Psoas muscle (tissue), 7 donors: ENCODE results near the gene LASP1NB.
A peak's percentile ranks its signal among the peaks of the same experiment; 100 is the strongest.

Experiments used
- ATAC-seq, 4 donors: fragments of 200-7000 bp; cut with Tn5 transposase; one replicate each; pipeline ENCODE4 v1.9.1; 2020; ENCODE audit warnings: moderate library complexity in 3 of 4, mild to moderate bottlenecking in 2 of 4
- DNase-seq, 2 donors: peaks; one replicate each; pipeline ENCODE4 v3.0.0-alpha.2; 2020
- H3K27ac ChIP-seq: fragments of 200-600 bp; one replicate; pipeline ENCODE4 v1.8.0; 2022
- H3K27me3 ChIP-seq, 3 donors: fragments of 200-600 bp in 1 of 3; one replicate each; pipeline versions ENCODE4 v1.6.1 to v1.8.0; 2013 to 2022; ENCODE audit warnings: low read length in 2 of 3, mild to moderate bottlenecking in 2 of 3, moderate library complexity in 1 of 3; ENCODE audit not compliant: insufficient read depth in 3 of 3
- H3K36me3 ChIP-seq, 2 donors: fragments of 200-600 bp in 1 of 2; one replicate each; pipeline versions ENCODE4 v1.6.1 to v1.8.0; 2013 to 2022; ENCODE audit warnings: low read depth in 1 of 2, mild to moderate bottlenecking in 1 of 2, moderate library complexity in 1 of 2; ENCODE audit not compliant: insufficient read depth in 1 of 2
- H3K4me1 ChIP-seq: fragments of 200-600 bp; one replicate; pipeline ENCODE4 v1.8.0; 2022
- H3K4me3 ChIP-seq: fragments of 200-600 bp; one replicate; pipeline ENCODE4 v1.8.0; 2022; ENCODE audit warnings: mild to moderate bottlenecking
- H3K9me3 ChIP-seq: fragments of 200-600 bp; one replicate; pipeline ENCODE4 v1.8.0; 2022
- CTCF ChIP-seq: fragments of 200-600 bp; IDR thresholded peaks from one replicate; pipeline ENCODE4 v1.8.0; 2022; ENCODE audit warnings: antibody characterized with exemption
- WGBS, 3 donors: extraction: QIAGEN DNeasy Blood & Tissue Kit; methylation state at CpG; one replicate each; pipeline versions ENCODE4 v1.1.6 to v1.1.7; 2013; 5-methylcytosine and 5-hydroxymethylcytosine counted together
- intact Hi-C, 2 donors: fragments of 100-400 bp; cut with DNase I; formaldehyde crosslinking; loops; one replicate each; pipeline versions ENCODE4 v1.11.0 to v1.14.2; 2022
- donor health status: healthy with polysubstance abuse.
- donor health status: DM: no; HTN: no; CAD: no; lungs with moderate emphysema.
- donor health status: Bipolar disorder and iron deficiency.
- donor health status: healthy.
- donor health status: DM: yes; HTN: yes; CAD: no.
- donor health status: DM: no; HTN: no; CAD: no.
- donor health status: DM: yes; HTN: yes; CAD: no.

LASP1NB gene

GRCh38 chr17:38892083-38892482 lies 33.3 kb upstream of the LASP1NB start:
- DNase-seq (no peak), ATAC-seq (no peak)
- Histone ChIP-seq H3K27ac (no peak overlapping the region), H3K36me3 (peaks cover 0 to 43% of the 10 kb centered on the region in 2 donors), H3K9me3 (no peaks in the 10 kb centered on the region), H3K27me3 (no peaks in the 10 kb centered on the region), H3K4me3 (no peak overlapping the region), H3K4me1 (peaks cover 23% of the 10 kb centered on the region)
- WGBS, 3 donors, result 86 to 92% (median 88%) methylated on average over 4 of the region's 4 CpGs
- no peak for TF ChIP-seq CTCF
- intact Hi-C loops, result no loop called here

GRCh38 chr17:38892620-38893019 lies 32.8 kb upstream of the LASP1NB start:
- no peak overlapping the region for H3K27ac ChIP-seq
- DNase-seq, result no peak
- no peak for TF ChIP-seq CTCF
- H3K4me3 ChIP-seq, result no peak overlapping the region
- intact Hi-C loops, result no loop called here
- no peaks in the 10 kb centered on the region for H3K27me3 ChIP-seq
- H3K36me3 ChIP-seq, result peaks cover 0 to 39% of the 10 kb centered on the region in 2 donors
- 80 to 85% (median 83%) methylated on average over 13 of the region's 13 CpGs for WGBS, 3 donors
- no peaks in the 10 kb centered on the region for H3K9me3 ChIP-seq
- peaks cover 23% of the 10 kb centered on the region for H3K4me1 ChIP-seq
- ATAC-seq, result no peak

GRCh38 chr17:38893113-38893512 lies 32.3 kb upstream of the LASP1NB start:
- no peaks in the 10 kb centered on the region for H3K9me3 ChIP-seq
- peaks cover 0 to 39% of the 10 kb centered on the region in 2 donors for H3K36me3 ChIP-seq
- no peaks in the 10 kb centered on the region for H3K27me3 ChIP-seq
- ATAC-seq (no peak), DNase-seq (no peak)
- intact Hi-C loops, result no loop called here
- WGBS, 3 donors, result 43 to 67% (median 56%) methylated on average over 4 to 5 of the region's 5 CpGs
- peaks cover 27% of the 10 kb centered on the region for H3K4me1 ChIP-seq
- TF ChIP-seq CTCF, result no peak
- peak overlapping the region; percentile 50 for H3K27ac ChIP-seq
- H3K4me3 ChIP-seq, result no peak overlapping the region

- Histone ChIP-seq H3K36me3 (peaks cover 0 to 39% of the 10 kb centered on the region in 2 donors), H3K4me1 (peaks cover 32% of the 10 kb centered on the region), H3K27ac (peak overlapping the region; percentile 50), H3K4me3 (no peak overlapping the region), H3K27me3 (no peaks in the 10 kb centered on the region), H3K9me3 (no peaks in the 10 kb centered on the region)
- 40 to 51% (median 42%) methylated on average over 5 to 6 of the region's 6 CpGs for WGBS, 3 donors
- TF ChIP-seq CTCF, result no peak
- intact Hi-C loops, result no loop called here
- DNase-seq (peak in 1 of 2 donors; percentile 53), ATAC-seq (peak in 2 of 4 donors; percentile 19 to 25)
Observed at GRCh38 chr17:38893607-38894006, 31.8 kb upstream of the LASP1NB start.

- peak overlapping the region; percentile 50 for H3K27ac ChIP-seq
- WGBS, 3 donors, result 39 to 42% (median 41%) methylated on average over 7 of the region's 7 CpGs
- H3K27me3 ChIP-seq, result no peaks in the 10 kb centered on the region
- no peak overlapping the region for H3K4me3 ChIP-seq
- ATAC-seq, result no peak
- intact Hi-C loops, result no loop called here
- H3K4me1 ChIP-seq, result peaks cover 35% of the 10 kb centered on the region
- no peak for DNase-seq
- H3K9me3 ChIP-seq, result no peaks in the 10 kb centered on the region
- H3K36me3 ChIP-seq, result peaks cover 0 to 36% of the 10 kb centered on the region in 2 donors
- no peak for TF ChIP-seq CTCF
Observed at GRCh38 chr17:38894276-38894675, 31.1 kb upstream of the LASP1NB start.
